Endothelial cell of umbilical vein (primary cell): ENCODE measurements around the gene NAV2.

Source experiments
- EZH2 ChIP-seq: IDR thresholded peaks from 2 replicates; pipeline ENCODE4 v1.6.1; 2012; ENCODE audit warnings: borderline replicate concordance, low read depth, mild to moderate bottlenecking, moderate library complexity, low read length, inconsistent platforms; ENCODE audit not compliant: severe bottlenecking
- MYC ChIP-seq: IDR thresholded peaks from one replicate; pipeline ENCODE4 v1.6.1; 2011; ENCODE audit warnings: mild to moderate bottlenecking, low read depth, low read length
- POLR2AphosphoS5 ChIP-seq: IDR thresholded peaks from 2 replicates; pipeline ENCODE4 v1.6.1; 2012; ENCODE audit warnings: low read depth, mild to moderate bottlenecking, control low read depth, low read length, moderate library complexity; ENCODE audit not compliant: insufficient read depth
- TF ChIP-seq, protein P1 (sequence below), 2 donors: IDR thresholded peaks; 1 replicate in 1 of 2; 2 replicates in 1 of 2; pipeline ENCODE4 v1.5.1; 2011; ENCODE audit warnings: low read length in 2 of 2, mild to moderate bottlenecking in 2 of 2, moderate library complexity in 2 of 2, control low read depth in 1 of 2, inconsistent platforms in 1 of 2, low read depth in 1 of 2; ENCODE audit not compliant: insufficient read depth in 1 of 2; ENCODE audit errors: extremely low read depth in 1 of 2
- TF ChIP-seq, protein P2 (sequence below): IDR thresholded peaks from 2 replicates; pipeline ENCODE4 v1.6.1; 2011; ENCODE audit not compliant: insufficient read depth, insufficient read length

DNA sequence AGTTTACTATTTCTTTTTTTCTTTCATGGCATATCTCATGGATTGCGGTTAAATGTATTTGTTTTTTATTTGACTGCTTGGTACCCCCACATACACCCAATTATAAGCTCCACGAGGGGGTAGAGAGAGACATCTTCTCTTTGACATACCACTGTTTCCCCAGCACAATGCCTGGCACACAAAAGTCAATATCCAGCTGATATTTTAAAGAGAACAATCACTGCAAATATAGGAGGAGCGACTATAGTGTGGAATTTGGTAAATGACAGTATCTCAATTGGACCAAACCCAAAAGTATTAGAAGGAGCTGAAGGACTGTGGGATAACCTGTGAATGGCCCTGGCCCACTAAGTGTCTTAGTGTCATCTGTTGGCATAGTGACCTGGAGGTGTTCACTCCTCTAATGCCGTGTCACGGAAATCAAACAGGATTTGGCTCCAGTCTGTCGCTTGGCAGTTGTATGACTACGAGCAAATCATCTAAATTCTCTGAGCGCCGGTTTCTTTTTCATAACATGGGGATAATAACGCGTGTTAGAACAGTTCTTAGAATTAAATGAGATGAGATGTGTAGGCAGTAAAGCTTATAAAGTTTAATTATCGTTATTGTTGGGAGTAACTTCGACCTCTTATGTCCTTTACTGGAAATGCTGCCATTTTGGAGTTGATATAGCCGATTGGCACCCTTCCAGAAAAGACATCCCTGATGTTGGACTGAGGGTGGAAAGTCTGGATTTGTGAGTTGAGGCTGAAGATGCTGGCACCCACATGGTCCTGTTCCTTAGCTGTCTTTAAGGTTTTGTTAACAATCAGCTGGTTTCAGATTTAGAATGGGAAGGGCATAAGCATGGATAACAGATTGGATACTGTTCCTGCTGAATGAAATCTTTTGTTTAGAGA is 303.1 kb downstream of the NAV2 start:
- TF ChIP-seq, protein P1, sequence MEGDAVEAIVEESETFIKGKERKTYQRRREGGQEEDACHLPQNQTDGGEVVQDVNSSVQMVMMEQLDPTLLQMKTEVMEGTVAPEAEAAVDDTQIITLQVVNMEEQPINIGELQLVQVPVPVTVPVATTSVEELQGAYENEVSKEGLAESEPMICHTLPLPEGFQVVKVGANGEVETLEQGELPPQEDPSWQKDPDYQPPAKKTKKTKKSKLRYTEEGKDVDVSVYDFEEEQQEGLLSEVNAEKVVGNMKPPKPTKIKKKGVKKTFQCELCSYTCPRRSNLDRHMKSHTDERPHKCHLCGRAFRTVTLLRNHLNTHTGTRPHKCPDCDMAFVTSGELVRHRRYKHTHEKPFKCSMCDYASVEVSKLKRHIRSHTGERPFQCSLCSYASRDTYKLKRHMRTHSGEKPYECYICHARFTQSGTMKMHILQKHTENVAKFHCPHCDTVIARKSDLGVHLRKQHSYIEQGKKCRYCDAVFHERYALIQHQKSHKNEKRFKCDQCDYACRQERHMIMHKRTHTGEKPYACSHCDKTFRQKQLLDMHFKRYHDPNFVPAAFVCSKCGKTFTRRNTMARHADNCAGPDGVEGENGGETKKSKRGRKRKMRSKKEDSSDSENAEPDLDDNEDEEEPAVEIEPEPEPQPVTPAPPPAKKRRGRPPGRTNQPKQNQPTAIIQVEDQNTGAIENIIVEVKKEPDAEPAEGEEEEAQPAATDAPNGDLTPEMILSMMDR (IDR thresholded peaks at IDR 0.05; ENCODE audit: extremely low read depth in 1 of 2, insufficient read depth in 1 of 2, low read depth in 1 of 2, low read length in 2 of 2), result no peak
- no peak for TF ChIP-seq MYC
- TF ChIP-seq EZH2, result no peak
- no peak for TF ChIP-seq POLR2AphosphoS5
- TF ChIP-seq, protein P2, sequence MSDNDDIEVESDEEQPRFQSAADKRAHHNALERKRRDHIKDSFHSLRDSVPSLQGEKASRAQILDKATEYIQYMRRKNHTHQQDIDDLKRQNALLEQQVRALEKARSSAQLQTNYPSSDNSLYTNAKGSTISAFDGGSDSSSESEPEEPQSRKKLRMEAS, result no peak
